GM19193 (cell line): ENCODE results near the gene CGGBP1.

Source experiments
- POLR2A ChIP-seq: IDR thresholded peaks from 4 replicates; pipeline ENCODE4 v1.6.1; 2011; ENCODE audit not compliant: insufficient read depth, insufficient read length; ENCODE audit errors: extremely low read depth

CGGBP1 gene

GRCh38 chr3:88057630-88058305 lies 1.0 kb downstream of the CGGBP1 start:
- TF ChIP-seq POLR2A = no peak

GRCh38 chr3:88046766-88047165 lies 12.0 kb downstream of the CGGBP1 start:
- TF ChIP-seq POLR2A = no peak

- TF ChIP-seq POLR2A = no peak
Measured at GRCh38 chr3:88044411-88044810, 14.4 kb downstream of the CGGBP1 start.

- no peak for TF ChIP-seq POLR2A
Measured at GRCh38 chr3:88041005-88041404, 17.8 kb downstream of the CGGBP1 start.

GRCh38 chr3:88040529-88040928 lies 18.3 kb downstream of the CGGBP1 start:
- TF ChIP-seq POLR2A = no peak

GRCh38 chr3:88038566-88038965 lies 20.2 kb downstream of the CGGBP1 start:
- TF ChIP-seq POLR2A = no peak

- TF ChIP-seq POLR2A = no peak
Measured at GRCh38 chr3:88036221-88036620, 22.6 kb downstream of the CGGBP1 start.

GRCh38 chr3:88034491-88035275 lies 24.1 kb downstream of the CGGBP1 start:
- TF ChIP-seq POLR2A = no peak

GRCh38 chr3:88033808-88034207 lies 25.0 kb downstream of the CGGBP1 start:
- TF ChIP-seq POLR2A = no peak

- no peak for TF ChIP-seq POLR2A
Measured at GRCh38 chr3:88033079-88033478, 25.7 kb downstream of the CGGBP1 start.

- no peak for TF ChIP-seq POLR2A
Measured at GRCh38 chr3:88032245-88032644, 26.6 kb downstream of the CGGBP1 start.

- TF ChIP-seq POLR2A = no peak
Measured at GRCh38 chr3:88031642-88032077, 27.1 kb downstream of the CGGBP1 start.

GRCh38 chr3:88030210-88030609 lies 28.6 kb downstream of the CGGBP1 start:
- no peak for TF ChIP-seq POLR2A

GRCh38 chr3:88028876-88029275 lies 29.9 kb downstream of the CGGBP1 start:
- TF ChIP-seq POLR2A = no peak

- TF ChIP-seq POLR2A = no peak
Measured at GRCh38 chr3:88025001-88025552, 33.7 kb downstream of the CGGBP1 start.

- no peak for TF ChIP-seq POLR2A
Measured at GRCh38 chr3:88019024-88019423, 39.8 kb downstream of the CGGBP1 start.
